ENCODE results near the gene TGIF2LY. TPM values are rescaled to one million over a fixed set of nuclear protein-coding genes. Genes with fewer than 3 reads are reported as not detected.
"Not testable (repeated sequence)": the region's sequence is repeated elsewhere in the genome, so short reads cannot be mapped to it uniquely, and the experiment has no call there.

Gene TGIF2LY
- not detected in 2 replicates for total RNA-seq (2011; cell fraction: chromatin; rRNA removed; ENCODE audit: low replicate concordance)
- not detected in 2 replicates for total RNA-seq (2011; cell fraction: nucleolus; rRNA removed)
- not detected in 2 replicates for total RNA-seq (2011; cell fraction: nucleoplasm; rRNA removed)
- not detected in 2 replicates for total RNA-seq (2014; rRNA removed)
- not detected in 2 replicates for total RNA-seq (2014; rRNA removed; fragmentation: Illumina TruSeq; extraction: Trizol)
- not detected in 2 replicates for total RNA-seq (2015; rRNA removed; fragmentation: Illumina TruSeq; extraction: Trizol)
- not detected in 2 replicates for total RNA-seq (2021)
- not detected in 2 replicates for polyA plus RNA-seq (2011; rRNA removed)
- polyA plus RNA-seq (2011; cell fraction: cytosol; rRNA removed) = not detected in 2 replicates
- polyA plus RNA-seq (2011; cell fraction: nucleus; rRNA removed) = not detected in 2 replicates
- polyA plus RNA-seq (2012) = not detected in 2 replicates
- not detected in 2 replicates for polyA plus RNA-seq (2014; fragmentation: Illumina TruSeq; extraction: Trizol)
- not detected for polyA plus RNA-seq (2014; fragmentation: Nextera tagmentation; extraction: Ambion mirVana)
- not detected in 2 replicates for polyA plus RNA-seq (2014; rRNA removed)
- not detected in 2 replicates for polyA minus RNA-seq (2011; rRNA and poly(A)+ RNA removed)
- polyA minus RNA-seq (2011; cell fraction: cytosol; rRNA and poly(A)+ RNA removed) = not detected in 2 replicates
- polyA minus RNA-seq (2011; cell fraction: nucleus; rRNA and poly(A)+ RNA removed) = not detected in 2 replicates
- not detected for Bru-seq, nascent RNA
- BruChase-seq, experiment 1, labeled RNA remaining after a 2-hour chase = not detected
- BruChase-seq, experiment 2, labeled RNA remaining after a 6-hour chase = not detected
- long read RNA-seq, experiment 1 = 0 reads
- long read RNA-seq, experiment 2 = 0 reads
- long read RNA-seq, experiment 3 = 0 reads

DNA sequence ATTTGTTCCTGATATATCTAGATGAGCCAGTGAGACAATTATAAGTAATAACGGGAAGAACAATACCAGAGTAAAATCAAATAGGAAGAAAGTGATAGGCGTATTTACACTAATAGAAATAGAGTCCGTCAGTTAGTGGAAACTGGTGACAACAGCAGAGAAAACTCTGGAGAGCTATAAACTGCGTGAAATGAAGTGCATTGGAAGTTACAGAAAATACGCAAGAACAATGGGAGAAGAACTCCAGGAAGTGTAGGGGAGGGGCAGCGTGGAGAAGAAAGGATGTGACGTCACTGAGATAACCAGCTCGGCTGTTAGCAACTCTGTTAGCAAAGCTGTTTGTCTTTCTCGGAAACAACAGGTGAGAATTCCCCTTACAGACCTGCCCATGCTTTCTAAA, at the start of gene TGIF2LY:
Gene TGIF2LY (plus strand): TSS at position 301 of the 400 bp plus-strand sequence. CDS start 178 bp downstream, outside the sequence.
- CTCF ChIA-PET (ENCODE audit: low intra/inter-chr PET ratio); H4K20me1 ChIP-seq (replicated peaks; ENCODE audit: control insufficient read depth, insufficient read depth, low read length); H3K79me2 ChIP-seq (ENCODE audit: control insufficient read depth, insufficient read depth, low read length); H3K36me3 ChIP-seq (ENCODE audit: control insufficient read depth, insufficient read depth, low read length); in situ Hi-C loops (cut with MboI); intact Hi-C loops (cut with micrococcal nuclease); H3K27me3 ChIP-seq (ENCODE audit: control insufficient read depth in 2 of 2, insufficient read depth in 2 of 2, low read length in 2 of 2); H3K9ac ChIP-seq (ENCODE audit: insufficient read depth in 1 of 2, low read depth in 2 of 2, low read length in 2 of 2); H3K9me1 ChIP-seq (ENCODE audit: control insufficient read depth, insufficient read depth, low read length); BruUV-seq (replicated peaks); H2AFZ ChIP-seq (ENCODE audit: low read depth, low read length); POLR2A ChIA-PET; H3K4me1 ChIP-seq (replicated peaks in 1 of 2; ENCODE audit: control insufficient read depth in 2 of 2, insufficient read depth in 2 of 2, low read length in 2 of 2); H3K4me2 ChIP-seq (ENCODE audit: insufficient read depth, low read length); H3K4me3 ChIP-seq; FAIRE-seq; H3K9me3 ChIP-seq (replicated peaks; ENCODE audit: control insufficient read depth, insufficient read depth, low read depth, low read length); ATAC-seq; DNase-seq (ENCODE audit: extremely low read depth in 1 of 4, low spot score in 3 of 4); H3K27ac ChIP-seq (ENCODE audit: extremely low read depth, low read depth, low read length): not testable (repeated sequence)
- WGBS (ENCODE audit: insufficient coverage, low coverage, missing lambda C conversion rate) = no CpG with 5 or more reads among the region's 9 CpGs

Small RNAs within 50 kb of the gene (small RNA-seq; reads per million reads assigned to genes)
- gene PRRC2CP1 = not detected
